Stimulated activated CD8-positive, alpha-beta memory T cell treated with anti-CD3 and anti-CD28 coated beads, Interleukin-15, amount 100 ng/mL, for 24 hours (primary cell): ENCODE measurements around the gene ANO10.
"Not testable (repeated sequence)": the region's sequence is repeated elsewhere in the genome, so short reads cannot be mapped to it uniquely, and the experiment has no call there.

Experiments used
- DNase-seq: peaks from one replicate; pipeline ENCODE4 v3.0.0-alpha.2; 2020; ENCODE audit warnings: low read depth

ANO10 gene

GRCh38 chr3:43629257-43629656 lies 7.4 kb upstream of the ANO10 start:
- no peak for DNase-seq

GRCh38 chr3:43627360-43627759 lies 5.5 kb upstream of the ANO10 start:
- DNase-seq = no peak

- no peak for DNase-seq
These were observed 3.0 kb upstream of the ANO10 start for GRCh38 chr3:43624619-43625305.

- no peak for DNase-seq
These were observed 768 bp downstream of the ANO10 start for GRCh38 chr3:43620831-43621655.

GRCh38 chr3:43619588-43619987 lies 2.2 kb downstream of the ANO10 start:
- no peak for DNase-seq

GRCh38 chr3:43618142-43618541 lies 3.7 kb downstream of the ANO10 start:
- DNase-seq = no peak

- no peak for DNase-seq
These were observed 5.8 kb downstream of the ANO10 start for GRCh38 chr3:43616034-43616433.

- no peak for DNase-seq
These were observed 6.7 kb downstream of the ANO10 start for GRCh38 chr3:43615133-43615532.

GRCh38 chr3:43613976-43614375 lies 7.8 kb downstream of the ANO10 start:
- no peak for DNase-seq

- DNase-seq = no peak
These were observed 9.4 kb downstream of the ANO10 start for GRCh38 chr3:43612419-43612818.

GRCh38 chr3:43609406-43609805 lies 12.4 kb downstream of the ANO10 start:
- no peak for DNase-seq

- DNase-seq = no peak
These were observed 13.1 kb downstream of the ANO10 start for GRCh38 chr3:43608751-43609150.

- no peak for DNase-seq
These were observed 15.5 kb downstream of the ANO10 start for GRCh38 chr3:43606284-43606683.

GRCh38 chr3:43599959-43600358 lies 21.9 kb downstream of the ANO10 start:
- DNase-seq = not testable (repeated sequence)

GRCh38 chr3:43597961-43598360 lies 23.9 kb downstream of the ANO10 start:
- no peak for DNase-seq

- DNase-seq = not testable (repeated sequence)
These were observed 25.6 kb downstream of the ANO10 start for GRCh38 chr3:43596178-43596577.

GRCh38 chr3:43595280-43595679 lies 26.5 kb downstream of the ANO10 start:
- not testable (repeated sequence) for DNase-seq

GRCh38 chr3:43593588-43593987 lies 28.2 kb downstream of the ANO10 start:
- not testable (repeated sequence) for DNase-seq

- DNase-seq = not testable (repeated sequence)
These were observed 29.9 kb downstream of the ANO10 start for GRCh38 chr3:43591866-43592265.

GRCh38 chr3:43587303-43587702 lies 34.5 kb downstream of the ANO10 start:
- DNase-seq = no peak

- DNase-seq = no peak
These were observed 37.6 kb downstream of the ANO10 start for GRCh38 chr3:43584043-43584826.

- no peak for DNase-seq
These were observed 38.3 kb downstream of the ANO10 start for GRCh38 chr3:43583481-43583880.

GRCh38 chr3:43582866-43583265 lies 38.9 kb downstream of the ANO10 start:
- no peak for DNase-seq
